ENCODE data around the gene MSI2. TPM values are rescaled to one million over a fixed set of nuclear protein-coding genes. Genes with fewer than 3 reads are reported as not detected.

Gene MSI2
- total and polyA plus RNA-seq, 12 donors, result 32.6 to 411 (median 148) TPM

DNA sequence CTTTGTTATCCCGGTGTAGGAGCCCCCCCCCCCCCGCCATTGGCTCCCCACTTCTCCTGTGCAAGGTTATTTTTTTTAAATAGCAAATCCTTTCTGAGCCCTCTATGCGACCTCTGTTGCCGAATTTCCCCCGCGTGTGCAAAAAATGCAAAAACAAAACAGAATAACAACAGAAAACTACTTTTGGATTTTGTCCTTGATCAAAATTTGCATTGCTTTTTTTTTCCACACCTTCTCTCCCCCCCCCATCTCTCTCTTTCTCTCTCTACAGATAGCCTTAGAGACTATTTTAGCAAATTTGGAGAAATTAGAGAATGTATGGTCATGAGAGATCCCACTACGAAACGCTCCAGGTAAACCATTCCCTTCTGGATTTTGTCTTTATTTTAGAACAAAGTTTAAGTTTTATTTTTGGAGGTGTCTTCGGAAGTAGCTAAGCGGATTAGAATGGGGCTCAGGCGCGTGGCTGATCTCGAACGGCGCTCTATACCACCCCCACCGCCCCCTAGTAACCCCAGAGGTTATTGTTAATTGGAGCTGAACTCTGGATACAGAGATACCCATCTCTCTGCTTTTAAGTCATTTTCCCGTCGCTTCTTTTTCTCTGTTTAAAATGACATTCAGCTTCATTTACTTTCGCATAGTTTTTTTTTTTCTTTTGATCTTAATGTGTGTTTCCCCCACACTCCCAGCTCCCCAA lies 1.0 kb downstream of the MSI2 start:
- Histone ChIP-seq H3K4me3 (peak overlapping the region; percentile 5 to 86 (median 74)), H3K4me1 (replicated peaks in 1 of 2) (peaks cover 9 to 45% of the 10 kb centered on the region in 2 donors), H3K27me3 (no peaks in the 10 kb centered on the region), H3K27ac (peak overlapping the region; percentile 62 to 100 (median 99)), H3K36me3 (replicated peaks in 1 of 2) (peaks cover 0 to 8% of the 10 kb centered on the region in 2 donors), H3K9me3 (replicated peaks in 1 of 3) (no peaks in the 10 kb centered on the region)
- intact Hi-C loops (cut with DNase I), result no loop called here
- WGBS, 4 donors, result 0 to 1% (median 0%) methylated on average over 19 of the region's 19 CpGs
- no peak for TF ChIP-seq POLR2A (IDR thresholded peaks at IDR 0.05)
- TF ChIP-seq, protein P1, sequence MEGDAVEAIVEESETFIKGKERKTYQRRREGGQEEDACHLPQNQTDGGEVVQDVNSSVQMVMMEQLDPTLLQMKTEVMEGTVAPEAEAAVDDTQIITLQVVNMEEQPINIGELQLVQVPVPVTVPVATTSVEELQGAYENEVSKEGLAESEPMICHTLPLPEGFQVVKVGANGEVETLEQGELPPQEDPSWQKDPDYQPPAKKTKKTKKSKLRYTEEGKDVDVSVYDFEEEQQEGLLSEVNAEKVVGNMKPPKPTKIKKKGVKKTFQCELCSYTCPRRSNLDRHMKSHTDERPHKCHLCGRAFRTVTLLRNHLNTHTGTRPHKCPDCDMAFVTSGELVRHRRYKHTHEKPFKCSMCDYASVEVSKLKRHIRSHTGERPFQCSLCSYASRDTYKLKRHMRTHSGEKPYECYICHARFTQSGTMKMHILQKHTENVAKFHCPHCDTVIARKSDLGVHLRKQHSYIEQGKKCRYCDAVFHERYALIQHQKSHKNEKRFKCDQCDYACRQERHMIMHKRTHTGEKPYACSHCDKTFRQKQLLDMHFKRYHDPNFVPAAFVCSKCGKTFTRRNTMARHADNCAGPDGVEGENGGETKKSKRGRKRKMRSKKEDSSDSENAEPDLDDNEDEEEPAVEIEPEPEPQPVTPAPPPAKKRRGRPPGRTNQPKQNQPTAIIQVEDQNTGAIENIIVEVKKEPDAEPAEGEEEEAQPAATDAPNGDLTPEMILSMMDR (IDR thresholded peaks at IDR 0.05), result no peak
- peak in 1 of 7 donors; percentile 44 for DNase-seq

GRCh38 chr17:57257895-57258851 lies 1.9 kb downstream of the MSI2 start:
- intact Hi-C loops (cut with DNase I), result no loop called here
- DNase-seq, result peak in 1 of 7 donors; percentile 35
- H3K4me1 ChIP-seq (replicated peaks in 1 of 2), result peaks cover 15 to 53% of the 10 kb centered on the region in 2 donors
- no peaks in the 10 kb centered on the region for H3K9me3 ChIP-seq (replicated peaks in 1 of 3)
- H3K4me3 ChIP-seq, result peak overlapping the region; percentile 6 to 86 (median 75)
- peaks cover 0 to 13% of the 10 kb centered on the region in 2 donors for H3K36me3 ChIP-seq (replicated peaks in 1 of 2)
- WGBS, 4 donors, result 3 to 10% (median 4%) methylated on average over 20 of the region's 20 CpGs
- H3K27ac ChIP-seq, result peak overlapping the region; percentile 62 to 99 (median 85)
- no peaks in the 10 kb centered on the region for H3K27me3 ChIP-seq
- TF ChIP-seq, protein P1 (IDR thresholded peaks at IDR 0.05), result no peak
- peak in 1 of 2 donors; percentile 36 for TF ChIP-seq POLR2A (IDR thresholded peaks at IDR 0.05)

- DNase-seq, result no peak
- peaks cover 0 to 22% of the 10 kb centered on the region in 2 donors for H3K36me3 ChIP-seq (replicated peaks in 1 of 2)
- TF ChIP-seq POLR2A (IDR thresholded peaks at IDR 0.05), result no peak
- TF ChIP-seq, protein P1 (IDR thresholded peaks at IDR 0.05), result no peak
- peak overlapping the region; percentile 6 to 99 (median 85) for H3K27ac ChIP-seq
- WGBS, 4 donors, result 36 to 54% (median 45%) methylated on average over 3 of the region's 3 CpGs
- H3K27me3 ChIP-seq, result no peaks in the 10 kb centered on the region
- H3K4me1 ChIP-seq (replicated peaks in 1 of 2), result peaks cover 24 to 64% of the 10 kb centered on the region in 2 donors
- peak overlapping the region in 2 of 4 donors; percentile 85 to 86 for H3K4me3 ChIP-seq
- intact Hi-C loops (cut with DNase I), result no loop called here
- H3K9me3 ChIP-seq (replicated peaks in 1 of 3), result no peaks in the 10 kb centered on the region
Observed at GRCh38 chr17:57259306-57259705, 3.0 kb downstream of the MSI2 start.

- Histone ChIP-seq H3K9me3 (replicated peaks in 1 of 3) (no peaks in the 10 kb centered on the region), H3K27ac (peak overlapping the region; percentile 15 to 99 (median 85)), H3K4me3 (peak overlapping the region in 2 of 4 donors; percentile 36 to 85), H3K27me3 (no peaks in the 10 kb centered on the region), H3K36me3 (replicated peaks in 1 of 2) (peaks cover 0 to 22% of the 10 kb centered on the region in 2 donors), H3K4me1 (replicated peaks in 1 of 2) (peaks cover 28 to 69% of the 10 kb centered on the region in 2 donors)
- TF ChIP-seq, protein P1 (IDR thresholded peaks at IDR 0.05), result no peak
- TF ChIP-seq POLR2A (IDR thresholded peaks at IDR 0.05), result no peak
- intact Hi-C loops (cut with DNase I), result no loop called here
- WGBS, 4 donors, result 33 to 42% (median 38%) methylated on average over 4 of the region's 4 CpGs
- no peak for DNase-seq
Observed at GRCh38 chr17:57259817-57260216, 3.5 kb downstream of the MSI2 start.

All from adrenal gland (tissue), 12 donors.